GM13976 (cell line): Measurements from ENCODE around the gene FSD1.

ENCODE experiments used
- DNase-seq: peaks from one replicate; pipeline ENCODE4 v3.0.0; 2012; ENCODE audit warnings: low spot score
- in situ Hi-C: fragments of 300-500 bp; cut with MboI; formaldehyde crosslinking; loops from one replicate; pipeline ENCODE4 v1.12.0; 2022; ENCODE audit warnings: low sequenced_read_pairs, mixed read lengths, inconsistent platforms; ENCODE audit not compliant: unreplicated experiment
- TF ChIP-seq, protein P1 (sequence below): IDR thresholded peaks from 2 replicates; pipeline ENCODE4 v1.5.1; 2012; ENCODE audit warnings: borderline replicate concordance, mild to moderate bottlenecking; ENCODE audit not compliant: insufficient read depth; ENCODE audit errors: extremely low read depth, missing control alignments, control extremely low read depth

FSD1 gene

DNA sequence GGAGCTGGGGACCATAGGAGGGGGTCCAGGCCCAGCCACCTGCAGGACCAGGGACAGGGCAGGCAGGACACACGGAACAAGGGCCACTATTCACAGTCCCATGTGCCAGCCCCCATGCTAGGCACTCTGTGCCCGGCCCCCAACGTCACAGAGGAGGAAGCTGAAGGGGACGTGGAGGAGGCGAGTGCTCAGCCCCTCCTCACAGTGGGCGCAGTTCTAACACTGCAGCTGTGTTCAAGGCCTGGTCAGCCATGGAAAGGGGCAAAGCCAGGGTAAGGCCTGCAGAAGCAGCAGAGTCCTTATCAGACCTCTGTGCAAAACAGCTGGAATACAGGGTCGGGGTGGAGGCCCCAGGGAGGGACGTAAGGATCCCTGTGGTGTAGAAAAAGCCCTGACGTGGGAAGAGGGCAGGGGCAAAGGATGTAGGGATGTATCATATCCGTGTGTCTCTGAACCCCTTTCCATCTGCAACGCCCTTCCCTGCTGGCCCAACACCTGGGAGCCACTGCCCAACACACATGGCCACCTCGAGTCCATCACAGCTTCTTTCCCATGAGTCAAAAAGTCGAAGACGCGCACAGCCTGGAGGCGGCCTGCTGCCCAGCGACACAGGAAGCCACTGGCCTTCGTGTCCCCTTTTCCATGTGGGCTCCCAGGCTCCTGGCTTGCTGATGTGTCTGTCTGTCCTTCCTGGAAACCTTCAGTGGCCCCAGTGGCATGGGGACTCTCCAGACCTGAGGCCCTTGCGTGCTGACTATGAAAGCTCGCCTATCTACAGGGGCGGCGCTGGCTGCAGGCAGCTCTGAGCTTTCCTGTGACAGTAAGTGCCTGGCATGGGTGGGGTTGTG, 68.0 kb downstream of the FSD1 start:
- no peak for DNase-seq
- TF ChIP-seq, protein P1, sequence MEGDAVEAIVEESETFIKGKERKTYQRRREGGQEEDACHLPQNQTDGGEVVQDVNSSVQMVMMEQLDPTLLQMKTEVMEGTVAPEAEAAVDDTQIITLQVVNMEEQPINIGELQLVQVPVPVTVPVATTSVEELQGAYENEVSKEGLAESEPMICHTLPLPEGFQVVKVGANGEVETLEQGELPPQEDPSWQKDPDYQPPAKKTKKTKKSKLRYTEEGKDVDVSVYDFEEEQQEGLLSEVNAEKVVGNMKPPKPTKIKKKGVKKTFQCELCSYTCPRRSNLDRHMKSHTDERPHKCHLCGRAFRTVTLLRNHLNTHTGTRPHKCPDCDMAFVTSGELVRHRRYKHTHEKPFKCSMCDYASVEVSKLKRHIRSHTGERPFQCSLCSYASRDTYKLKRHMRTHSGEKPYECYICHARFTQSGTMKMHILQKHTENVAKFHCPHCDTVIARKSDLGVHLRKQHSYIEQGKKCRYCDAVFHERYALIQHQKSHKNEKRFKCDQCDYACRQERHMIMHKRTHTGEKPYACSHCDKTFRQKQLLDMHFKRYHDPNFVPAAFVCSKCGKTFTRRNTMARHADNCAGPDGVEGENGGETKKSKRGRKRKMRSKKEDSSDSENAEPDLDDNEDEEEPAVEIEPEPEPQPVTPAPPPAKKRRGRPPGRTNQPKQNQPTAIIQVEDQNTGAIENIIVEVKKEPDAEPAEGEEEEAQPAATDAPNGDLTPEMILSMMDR: no peak
- in situ Hi-C loops: no loop called here

DNA sequence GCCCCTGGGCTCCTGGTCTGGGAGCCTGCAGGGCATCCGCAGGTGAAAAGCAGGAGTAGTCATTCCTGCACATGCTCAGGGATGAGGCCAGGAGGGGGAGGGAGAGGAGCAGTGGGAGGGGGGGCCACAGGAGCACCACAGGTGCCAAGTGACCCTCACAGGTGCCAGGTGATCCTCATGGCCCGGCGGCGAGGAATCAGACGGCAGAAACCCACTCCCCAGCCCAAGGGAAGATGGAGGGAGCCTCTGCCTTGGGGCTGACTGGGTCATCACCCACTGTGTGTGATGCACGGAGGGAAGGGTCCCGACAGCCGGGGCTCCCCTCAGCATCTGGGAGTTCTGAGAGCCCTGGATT, 68.6 kb downstream of the FSD1 start:
- DNase-seq: no peak
- TF ChIP-seq, protein P1: no peak
- in situ Hi-C loops: no loop called here
